GM19240 (cell line): ENCODE measurements around the gene KANK2.
"Not testable (repeated sequence)": the region's sequence is repeated elsewhere in the genome, so short reads cannot be mapped to it uniquely, and the experiment has no call there.

Experiments
- DNase-seq: peaks from one replicate; pipeline ENCODE4 v3.0.0; 2011; ENCODE audit warnings: low spot score; ENCODE audit not compliant: insufficient read length

The KANK2 gene

DNA sequence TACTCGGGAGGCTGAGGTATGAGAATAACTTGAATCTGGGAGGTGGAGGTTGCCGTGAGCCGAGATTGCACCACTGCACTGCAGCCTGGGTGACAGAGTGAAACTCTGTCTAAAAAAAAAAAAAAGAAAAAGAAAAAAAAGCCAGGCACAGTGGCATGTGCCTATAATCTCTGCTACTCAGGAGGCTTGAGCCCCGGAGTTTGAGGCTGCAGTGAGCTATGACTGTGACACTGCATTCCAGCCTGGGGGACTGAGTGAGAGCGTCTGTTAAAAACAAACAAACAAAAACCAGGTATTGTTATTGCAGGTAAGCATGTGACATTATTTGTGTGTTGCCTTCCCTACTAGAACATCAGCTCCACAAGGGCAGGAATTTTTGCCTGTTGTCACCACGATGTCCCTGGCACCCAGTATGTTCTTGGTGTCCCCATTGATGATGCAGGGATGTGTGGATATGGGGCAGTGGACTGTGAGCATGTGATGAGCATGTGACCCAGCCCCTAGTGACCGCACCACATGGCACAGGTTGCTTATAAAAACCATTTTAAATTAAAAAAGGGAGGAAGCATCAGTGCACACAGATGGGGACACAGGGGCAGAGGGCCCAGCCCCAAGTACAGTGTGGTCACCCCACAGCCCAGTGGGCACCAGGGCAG is 1.6 kb upstream of the KANK2 start:
- DNase-seq: no peak

DNA sequence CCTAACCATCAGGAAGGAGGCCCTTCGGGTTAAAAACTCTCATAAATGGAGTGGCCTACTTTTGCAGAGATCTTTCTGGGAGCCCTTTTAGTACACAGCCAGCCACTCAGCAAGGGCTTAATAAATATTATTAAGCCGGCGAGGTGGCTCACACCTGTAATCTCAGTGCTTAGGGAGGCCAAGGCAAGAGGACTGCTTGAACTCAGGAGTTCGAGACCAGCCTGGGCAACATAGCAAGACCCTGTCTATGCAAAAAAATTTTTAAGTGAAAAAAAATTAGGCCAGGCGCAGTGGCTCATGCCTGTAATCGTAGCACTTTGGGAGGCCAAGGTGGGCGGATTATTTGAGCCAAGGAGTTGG is 810 bp upstream of the KANK2 start:
- no peak for DNase-seq

DNA sequence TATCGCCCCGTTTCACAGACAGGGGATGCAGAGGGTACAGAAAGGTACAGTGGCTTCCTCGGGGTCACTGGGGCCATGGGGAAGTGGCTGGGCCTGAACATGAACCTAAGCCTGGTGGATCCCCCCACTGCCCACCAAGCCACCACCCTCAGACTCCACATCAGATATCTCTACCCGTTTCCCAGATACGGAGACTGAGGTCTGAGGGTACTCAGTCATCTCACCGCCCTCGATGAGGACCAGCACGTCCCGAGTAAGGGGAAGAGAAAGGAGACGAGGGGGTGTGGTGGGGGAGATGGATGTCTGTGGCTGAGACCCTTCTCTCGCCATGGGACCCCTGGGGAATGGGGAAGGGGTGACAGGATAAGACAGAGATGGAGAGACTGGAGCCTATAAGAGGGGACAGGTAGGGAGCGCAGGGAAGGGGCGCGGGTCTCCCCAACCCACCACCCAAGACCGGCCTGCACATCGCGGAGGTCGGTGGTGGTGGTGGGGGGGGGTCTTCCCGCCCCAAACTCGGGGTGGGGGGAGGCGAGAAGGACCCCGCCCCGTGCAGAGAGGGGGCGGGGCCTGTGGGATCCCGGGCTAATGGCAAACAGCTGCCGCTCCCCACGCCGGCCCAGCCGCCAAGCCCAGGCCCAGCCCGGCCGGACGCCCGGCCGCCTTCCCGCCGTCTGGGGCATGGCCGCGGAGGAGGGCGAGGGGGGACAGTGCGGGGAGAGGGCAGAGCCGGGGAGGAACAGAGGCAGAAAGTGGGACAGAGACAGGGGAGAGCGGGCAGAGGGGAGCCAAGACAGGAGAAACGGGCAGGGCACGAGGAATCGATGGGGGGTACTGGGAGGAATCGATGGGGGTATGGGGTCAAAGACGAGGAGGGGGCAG is 698 bp downstream of the KANK2 start:
- DNase-seq: no peak

DNA sequence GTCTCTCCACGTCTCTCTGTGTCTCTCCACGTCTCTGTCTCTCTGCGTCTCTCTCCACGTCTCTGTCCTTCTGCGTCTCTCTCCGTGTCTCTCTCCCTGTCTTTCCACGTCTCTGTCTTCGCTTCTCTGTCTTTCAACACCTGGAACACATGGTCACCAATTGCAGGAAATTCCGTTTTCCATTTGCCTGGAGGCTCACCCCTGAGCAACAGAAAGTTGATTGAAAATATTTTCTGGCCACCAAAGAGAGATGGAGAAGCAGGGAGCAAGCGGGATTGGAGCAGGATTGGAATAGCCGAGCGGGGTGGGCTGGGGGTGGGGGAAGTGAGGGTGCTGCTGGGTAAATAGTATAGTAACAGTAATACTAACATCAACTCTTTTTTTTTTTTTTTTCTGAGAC is 1.7 kb downstream of the KANK2 start:
- no peak for DNase-seq

DNA sequence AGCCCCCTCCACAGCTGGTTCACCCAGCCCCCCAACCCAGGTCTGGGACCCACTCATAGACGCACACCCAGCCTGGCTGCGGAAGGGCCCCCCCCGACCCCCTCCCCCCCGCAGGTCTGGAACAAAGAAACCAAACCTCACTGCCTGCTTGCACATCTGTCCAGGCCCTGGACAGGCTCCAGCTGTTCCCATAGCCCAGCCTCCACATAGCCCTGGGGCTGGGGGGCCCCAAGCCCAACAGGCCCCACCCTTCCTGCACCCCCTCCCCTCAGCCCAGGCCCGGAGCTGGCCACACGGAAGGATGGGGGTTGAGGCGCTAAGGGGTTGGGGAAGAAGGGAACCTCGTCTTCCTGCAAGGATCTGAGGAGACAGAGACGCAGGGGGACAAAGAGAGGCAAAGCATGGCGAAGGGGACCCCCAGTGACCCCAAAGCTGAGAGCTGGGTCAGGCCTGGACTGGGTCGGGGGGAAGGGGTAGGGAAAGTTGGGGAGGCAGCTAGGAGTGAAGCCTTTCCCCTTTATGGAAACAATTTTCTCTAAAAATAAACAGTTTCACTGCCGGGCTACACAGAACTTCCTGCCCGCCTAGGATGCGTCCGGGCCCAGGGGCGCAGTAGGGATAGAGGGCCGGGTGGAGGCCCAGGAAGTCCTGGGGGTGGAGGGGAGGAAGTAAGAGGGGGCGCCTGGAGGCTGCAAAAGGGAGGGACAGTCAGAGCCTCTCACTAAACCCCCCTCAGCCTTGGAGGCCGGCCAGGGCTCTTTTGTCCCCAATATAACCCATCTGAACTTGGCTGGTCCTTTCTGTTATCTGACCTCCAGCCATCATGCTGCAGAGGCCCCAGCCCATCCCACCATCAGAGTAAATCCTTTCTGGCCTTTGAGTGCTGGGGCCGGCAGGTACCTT is 2.4 kb downstream of the KANK2 start:
- no peak for DNase-seq

DNA sequence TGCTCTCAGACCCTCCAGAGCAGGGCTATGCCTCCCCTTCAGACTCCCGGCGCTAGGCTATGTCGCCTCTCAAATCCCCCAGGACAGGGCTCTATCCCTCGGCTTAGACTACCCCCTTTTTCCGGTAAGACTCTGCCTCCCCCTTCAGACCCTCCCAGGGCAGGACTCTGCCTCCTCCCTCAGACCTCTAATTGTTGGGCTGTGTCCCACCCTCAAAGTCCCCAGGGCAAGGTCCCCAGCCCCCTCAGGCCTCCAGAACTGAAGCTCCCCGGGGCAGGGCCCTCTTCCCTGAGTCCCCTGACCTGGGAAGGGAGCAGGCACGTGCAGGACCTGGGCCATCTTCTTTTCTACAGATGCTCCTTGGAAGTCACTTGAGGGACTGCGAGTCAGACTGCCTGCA is 3.2 kb downstream of the KANK2 start:
- no peak for DNase-seq

DNA sequence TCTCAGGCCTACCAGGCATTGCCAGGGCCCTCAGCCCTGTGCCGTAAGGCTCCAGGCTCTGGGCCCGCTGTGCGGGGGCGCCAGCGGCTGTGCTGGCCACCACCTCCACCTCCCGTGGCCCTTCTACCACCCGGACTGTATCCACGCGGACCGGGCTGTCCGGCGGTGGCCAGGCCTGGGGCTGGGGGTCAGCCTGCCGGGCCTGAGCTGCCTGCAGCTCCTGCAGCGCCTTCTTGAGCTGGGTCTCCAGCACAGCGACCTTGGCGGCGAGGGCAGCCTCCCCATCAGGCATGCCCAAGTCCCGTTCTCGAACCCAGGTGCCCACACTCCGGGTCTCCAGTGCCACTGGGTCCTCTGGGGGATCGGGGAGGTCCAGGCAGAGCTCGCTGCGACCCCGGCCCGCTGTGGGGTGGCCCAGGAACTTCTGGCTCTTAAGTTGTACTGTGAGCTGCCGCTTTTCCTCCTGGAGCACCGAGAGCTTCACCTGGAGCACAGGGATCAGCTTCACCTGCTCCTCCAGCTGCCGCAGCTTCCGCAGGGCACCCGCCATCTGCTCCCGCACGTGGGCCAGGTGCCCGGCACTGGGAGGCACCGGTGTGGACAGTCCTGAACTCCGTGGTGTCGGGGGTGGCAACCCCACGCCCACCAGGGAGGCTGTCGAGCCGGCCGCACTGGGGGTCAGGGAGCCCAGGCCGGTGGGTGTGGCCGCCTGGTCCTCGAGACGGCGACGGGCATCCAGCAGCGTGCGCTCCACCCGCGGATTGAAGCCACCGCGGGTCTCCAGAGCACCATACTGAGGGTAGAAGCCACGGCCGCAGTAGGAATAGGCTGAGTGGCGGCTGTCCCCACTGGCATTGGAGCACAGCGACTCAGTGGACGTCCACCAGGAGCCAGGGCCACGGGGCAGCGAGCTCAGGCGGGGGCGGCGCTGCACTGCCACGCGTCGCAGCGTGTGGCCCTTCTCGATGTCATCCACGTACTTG is 4.1 kb downstream of the KANK2 start:
- no peak for DNase-seq

DNA sequence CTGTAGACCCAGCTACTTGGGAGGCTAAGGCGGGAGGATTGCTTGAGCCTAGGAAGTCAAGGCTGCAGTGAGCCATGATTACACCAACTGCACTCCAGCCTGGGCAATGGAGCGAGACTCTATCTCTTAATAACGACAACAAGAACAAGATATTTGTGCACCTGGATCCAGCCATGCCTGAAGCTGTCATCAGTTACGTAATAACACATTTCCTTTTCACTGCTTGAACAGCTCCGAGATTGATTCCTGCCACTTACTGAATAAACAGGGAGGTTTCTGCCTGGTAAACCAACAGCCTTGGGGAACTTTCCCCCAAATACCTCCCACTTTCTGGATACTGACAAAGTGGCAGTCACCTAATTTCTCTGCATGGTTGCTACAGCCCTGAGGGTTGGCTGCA is 5.4 kb downstream of the KANK2 start:
- DNase-seq: no peak

DNA sequence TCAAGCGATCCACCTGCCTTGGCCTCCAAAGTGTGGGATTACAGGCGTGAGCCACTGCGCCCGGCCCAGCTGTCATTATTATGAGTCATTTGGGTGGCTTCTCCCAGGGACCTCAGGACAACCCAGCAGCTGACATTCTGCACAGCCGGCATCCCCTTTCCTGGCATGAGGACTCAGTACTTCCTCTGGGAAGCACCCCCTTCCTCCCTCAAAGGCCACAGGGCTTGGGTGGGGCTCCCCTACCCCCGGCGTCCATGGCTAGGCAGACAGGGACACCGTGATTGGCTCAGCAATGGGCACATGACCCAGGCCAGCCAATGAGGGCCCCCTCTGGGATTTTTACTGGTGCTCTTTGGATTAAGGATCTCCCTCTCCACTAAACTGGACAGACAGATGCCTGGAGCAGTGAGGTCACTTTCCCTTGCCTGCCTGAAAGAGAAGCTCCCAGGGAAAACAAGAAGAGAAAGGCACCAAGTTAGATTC is 6.0 kb downstream of the KANK2 start:
- DNase-seq: no peak

DNA sequence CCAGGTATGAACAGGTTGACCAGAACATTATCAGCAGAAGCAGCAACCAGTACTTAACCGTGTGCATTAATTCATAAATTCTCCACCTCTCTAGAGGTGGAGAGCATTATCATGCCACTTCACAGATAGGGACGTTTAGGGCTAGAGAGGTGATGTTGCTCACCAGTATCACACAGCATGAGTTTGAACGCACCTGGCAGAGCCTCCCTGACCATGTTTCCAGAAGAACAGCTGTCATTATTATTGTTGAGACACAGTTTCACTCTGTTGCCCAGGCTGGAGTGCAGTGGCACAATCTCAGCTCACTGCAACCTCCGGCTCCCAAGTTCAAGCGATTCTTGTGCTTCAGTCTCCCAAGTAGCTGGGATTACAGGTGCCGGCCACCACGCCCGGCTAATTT is 6.8 kb downstream of the KANK2 start:
- DNase-seq: no peak

DNA sequence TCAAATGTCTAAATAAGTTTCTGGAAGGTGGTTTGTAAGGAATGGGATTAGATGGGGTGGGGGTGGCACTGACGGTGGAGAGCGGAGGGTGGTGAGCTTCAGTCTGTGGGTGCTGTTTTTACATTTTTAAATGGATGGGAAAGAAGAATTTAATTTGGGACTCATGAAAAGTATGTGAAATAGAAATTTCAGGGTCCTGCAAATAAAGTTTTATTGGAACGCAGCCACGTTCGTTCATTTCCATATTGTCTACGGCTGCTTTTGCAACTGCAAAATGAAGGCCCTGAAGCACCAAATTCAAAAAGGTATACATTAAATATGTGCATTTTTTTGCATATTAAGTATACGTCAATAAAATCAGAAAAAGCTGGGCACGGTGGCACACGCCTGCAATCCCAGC is 9.9 kb downstream of the KANK2 start:
- no peak for DNase-seq

DNA sequence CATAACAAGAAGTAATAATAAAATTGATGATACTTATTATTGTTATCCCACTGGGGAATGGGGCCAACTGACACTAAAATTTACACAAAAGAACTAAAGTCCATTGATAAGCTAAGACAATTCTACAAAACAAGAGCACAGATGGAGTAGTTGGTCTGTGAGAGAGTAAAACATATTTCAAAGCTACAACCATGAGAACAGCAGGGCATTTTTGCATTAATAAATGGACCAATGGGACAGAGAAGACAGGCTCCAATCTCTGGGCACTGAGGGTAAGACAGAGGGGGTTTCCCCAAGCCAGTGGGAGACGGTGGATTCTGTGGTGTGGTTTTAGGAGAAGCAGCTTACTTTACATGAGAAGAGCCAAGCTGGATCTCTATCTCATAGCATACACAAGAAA is 14.4 kb downstream of the KANK2 start:
- DNase-seq: no peak

DNA sequence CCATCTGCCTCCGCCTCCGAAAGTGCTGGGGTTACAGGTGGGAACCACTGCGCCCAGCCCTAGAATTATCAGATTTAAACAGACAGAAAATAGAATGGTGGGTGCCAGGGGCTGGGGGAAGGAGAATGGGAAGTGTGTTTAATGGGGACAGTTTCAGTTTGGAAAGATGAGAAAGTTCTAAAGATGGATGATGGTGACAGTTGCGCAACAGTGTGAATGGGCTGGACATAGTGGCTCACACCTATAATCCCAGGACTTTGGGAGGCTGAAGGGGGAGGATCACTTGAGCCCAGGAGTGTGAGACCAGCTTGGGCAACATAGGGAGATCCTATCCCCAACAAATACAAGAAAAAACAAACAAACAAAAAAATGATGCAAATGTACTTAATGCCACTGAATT is 15.9 kb downstream of the KANK2 start:
- DNase-seq: no peak

DNA sequence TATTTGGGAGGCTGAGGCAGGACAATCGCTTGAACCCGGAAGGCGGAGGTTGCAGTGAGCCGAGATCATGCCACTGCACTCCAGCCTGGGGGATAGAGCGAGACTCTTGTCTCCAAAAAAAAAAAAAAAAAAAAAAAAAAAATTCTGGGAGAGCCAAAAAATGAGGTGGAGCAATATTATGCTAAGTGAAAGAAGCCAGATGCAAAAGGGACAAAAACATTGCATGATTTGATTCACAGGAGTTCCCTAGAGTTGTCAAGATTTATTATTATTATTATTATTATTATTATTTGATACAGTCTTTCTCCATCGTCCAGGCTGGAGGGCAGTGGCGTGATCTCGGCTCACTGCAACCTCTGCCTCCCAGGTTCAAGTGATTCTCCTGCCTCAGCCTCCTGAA is 16.4 kb downstream of the KANK2 start:
- not testable (repeated sequence) for DNase-seq

DNA sequence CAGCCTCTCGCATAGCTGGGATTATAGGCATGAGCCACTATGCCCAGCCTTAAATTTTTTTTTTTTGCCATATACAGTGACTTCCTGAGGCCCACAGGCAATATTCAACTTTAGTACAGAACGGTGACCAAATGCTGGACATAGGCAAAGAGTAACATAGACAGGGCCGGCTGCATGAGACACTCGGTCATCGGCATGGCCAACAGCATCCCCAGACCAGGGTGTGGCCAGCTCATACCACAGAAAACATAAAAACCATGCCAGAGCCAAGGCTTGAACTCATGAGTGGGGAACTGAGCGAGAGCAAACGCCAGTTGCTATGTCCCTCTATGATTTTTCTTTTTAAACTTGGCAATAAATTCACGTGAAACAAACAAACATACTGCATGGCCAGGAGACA is 17.0 kb downstream of the KANK2 start:
- no peak for DNase-seq

DNA sequence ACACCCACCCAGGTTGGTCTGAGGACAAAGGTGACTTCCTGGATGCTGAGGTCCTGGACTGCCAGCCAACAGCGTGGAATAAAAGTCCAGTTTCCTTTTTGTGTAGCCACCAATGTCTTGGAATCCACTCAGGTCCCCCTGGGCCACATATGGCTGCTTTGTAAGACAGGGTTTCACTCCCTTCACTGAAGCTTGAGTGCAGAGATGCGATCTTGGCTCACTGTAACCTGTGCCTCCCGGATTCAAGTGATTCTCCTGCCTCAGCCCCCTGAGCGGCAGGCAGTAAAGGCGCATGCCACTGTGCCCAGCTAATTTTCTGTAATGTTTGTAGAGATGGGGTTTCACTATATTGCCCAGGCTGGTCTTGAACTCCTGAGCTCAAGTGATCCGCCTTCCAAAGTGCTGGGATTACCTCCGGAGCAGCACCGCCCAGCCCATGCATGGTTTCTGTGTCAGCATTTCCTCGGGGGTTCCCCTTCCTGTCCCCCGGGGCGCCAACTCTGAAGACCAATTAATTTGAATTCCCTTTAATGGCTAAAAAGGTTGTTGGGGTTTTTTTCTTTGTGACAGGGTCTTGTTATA is 17.5 kb downstream of the KANK2 start:
- peak; percentile 52 for DNase-seq

DNA sequence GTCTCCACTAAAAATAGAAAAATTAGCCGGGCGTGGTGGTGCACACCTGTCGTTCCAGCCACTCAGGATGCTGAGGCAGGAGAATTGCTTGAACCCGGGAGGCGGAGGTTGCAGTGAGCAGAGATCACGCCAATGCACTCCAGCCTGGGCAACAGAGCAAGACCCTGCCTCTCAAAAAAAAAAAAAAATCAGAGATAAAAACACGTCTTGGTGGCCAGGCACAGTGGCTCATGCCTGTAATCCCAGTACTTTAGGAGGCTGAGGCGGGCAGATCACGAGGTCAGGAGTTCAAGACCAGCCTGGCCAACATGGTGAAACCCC is 18.2 kb downstream of the KANK2 start:
- DNase-seq: not testable (repeated sequence)

DNA sequence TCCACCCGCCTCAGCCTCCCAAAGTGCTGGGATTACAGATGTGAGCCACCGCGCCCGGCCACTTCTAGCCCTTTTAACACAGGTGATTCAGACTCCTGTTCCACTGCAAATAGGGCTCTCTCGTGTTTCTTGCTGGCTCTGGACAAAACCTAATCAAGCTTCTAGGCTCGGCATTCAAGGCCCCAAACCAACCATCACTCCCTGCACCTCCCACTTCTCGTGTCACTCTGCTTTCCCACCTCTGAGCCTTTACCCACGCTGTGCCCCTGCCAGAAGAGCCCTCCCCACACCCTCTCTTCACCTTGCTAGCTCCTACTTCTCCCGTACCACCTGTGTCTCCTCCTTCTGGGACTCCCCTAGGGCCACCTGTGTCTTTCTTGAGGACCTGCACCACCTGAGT is 19.8 kb downstream of the KANK2 start:
- no peak for DNase-seq

DNA sequence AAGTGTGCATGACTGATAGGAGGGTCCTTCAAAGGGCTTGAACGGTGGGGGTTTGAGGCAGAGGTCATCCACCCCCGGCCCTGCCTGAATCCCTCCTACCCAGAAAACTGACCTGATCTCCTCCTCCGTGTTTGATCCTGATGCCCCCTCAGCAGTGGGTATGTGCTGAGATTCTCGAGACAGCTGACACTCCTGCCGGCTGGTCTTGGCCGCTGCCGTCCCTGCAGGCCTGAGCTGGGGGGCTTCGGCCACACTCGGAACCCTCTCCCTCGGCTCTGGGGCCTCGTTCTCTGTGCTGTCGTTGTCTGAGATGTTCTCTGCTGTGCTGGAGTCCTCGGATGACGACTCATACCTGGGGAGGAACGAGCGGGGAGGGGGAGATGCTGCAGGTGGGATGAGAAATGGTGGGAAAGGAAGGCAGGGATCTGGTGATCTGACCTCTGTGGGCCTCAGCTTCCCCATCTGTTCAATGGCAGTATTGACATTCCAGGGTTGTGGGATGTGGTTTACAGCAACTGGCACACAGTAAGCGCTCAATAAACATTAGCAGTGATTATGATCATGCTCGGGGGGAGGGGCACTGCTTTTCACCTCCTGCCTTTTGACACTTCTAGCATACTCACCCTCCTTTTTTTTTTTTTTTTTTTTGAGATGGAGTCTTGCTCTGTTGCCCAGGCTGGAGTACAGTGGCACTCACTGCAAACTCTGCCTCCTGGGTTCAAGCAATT is 20.7 kb downstream of the KANK2 start:
- no peak for DNase-seq

DNA sequence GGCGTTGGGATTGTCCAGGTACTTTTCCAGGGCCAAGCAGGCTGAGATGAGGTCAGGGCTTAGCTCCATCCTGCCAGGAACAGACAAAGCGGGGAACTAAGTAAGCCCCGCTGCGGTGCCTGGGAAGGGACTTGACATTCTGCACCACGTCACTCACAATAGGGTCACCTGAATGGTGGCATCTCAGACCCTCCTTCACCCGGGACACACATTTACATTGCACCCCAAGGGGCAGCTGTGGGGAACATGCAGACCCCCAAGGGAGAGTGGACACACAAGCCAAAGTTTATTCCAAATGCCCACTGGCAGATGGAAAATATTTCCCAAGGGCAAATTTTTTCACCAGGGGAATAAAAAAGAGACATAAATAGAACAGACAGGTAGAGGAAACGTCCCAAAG is 21.4 kb downstream of the KANK2 start:
- DNase-seq: no peak
